Suprapubic skin (tissue), 3 donors: ENCODE data around the gene ZFHX3.

Experiments used
- CTCF ChIP-seq, 2 donors: fragments of 200-600 bp in 1 of 2; fragments of 450-650 bp in 1 of 2; sonication (generic) in 1 of 2; IDR thresholded peaks; one replicate each; pipeline ENCODE4 v1.5.1; 2016 to 2019; ENCODE audit warnings: antibody characterized with exemption in 2 of 2, mild to moderate bottlenecking in 1 of 2, moderate library complexity in 1 of 2
- POLR2A ChIP-seq, 2 donors: fragments of 450-650 bp; IDR thresholded peaks; one replicate each; pipeline ENCODE4 v1.6.1; 2017; ENCODE audit warnings: antibody characterized with exemption in 2 of 2, mild to moderate bottlenecking in 2 of 2, moderate library complexity in 2 of 2

- TF ChIP-seq CTCF (IDR thresholded peaks at IDR 0.05), result no peak
- no peak for TF ChIP-seq POLR2A (IDR thresholded peaks at IDR 0.05)
Measured at GRCh38 chr16:72991644-72992043, 56.3 kb downstream of the ZFHX3 start.
